Measurements from ENCODE around the gene SLC39A11.

SLC39A11 gene

DNA sequence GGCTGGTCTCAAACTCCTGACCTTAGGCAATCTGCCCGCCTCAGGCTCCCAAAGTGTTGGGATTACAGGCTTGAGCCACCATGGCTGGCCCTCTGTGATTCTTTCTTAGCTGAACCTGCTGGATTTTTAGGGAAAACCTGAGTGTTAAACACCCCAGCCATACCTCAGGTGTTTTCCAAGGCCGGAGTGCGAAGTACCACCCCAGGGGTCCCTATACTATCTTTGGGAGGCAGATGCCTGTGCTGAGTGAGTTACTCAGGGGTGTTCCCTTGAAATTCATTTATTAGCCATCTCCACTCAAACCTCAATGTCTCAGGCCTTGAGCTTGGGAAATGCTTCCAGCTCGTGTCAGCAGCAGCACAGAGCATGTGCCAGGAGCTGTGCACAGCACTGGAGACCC lies 432.7 kb downstream of the SLC39A11 start:
- Histone ChIP-seq H4K20me1 (ENCODE audit: insufficient read depth) (no peaks in the 10 kb centered on the region), H2AFZ (ENCODE audit: low read depth) (no peak overlapping the region), H3K27ac (no peak overlapping the region), H3K4me3 (IDR thresholded peaks at IDR 0.05; ENCODE audit: insufficient read depth, low read depth, low read length) (no peak overlapping the region), H3K9ac (no peak overlapping the region), H3K4me2 (no peak overlapping the region), H3K79me2 (ENCODE audit: insufficient read depth, low read depth) (no peaks in the 10 kb centered on the region), H3K27me3 (ENCODE audit: insufficient read depth, low read depth) (no peaks in the 10 kb centered on the region), H3K4me1 (ENCODE audit: low read depth, poor library complexity, severe bottlenecking) (no peaks in the 10 kb centered on the region), H3K36me3 (ENCODE audit: insufficient read depth) (no peaks in the 10 kb centered on the region)
- TF ChIP-seq, protein P1, sequence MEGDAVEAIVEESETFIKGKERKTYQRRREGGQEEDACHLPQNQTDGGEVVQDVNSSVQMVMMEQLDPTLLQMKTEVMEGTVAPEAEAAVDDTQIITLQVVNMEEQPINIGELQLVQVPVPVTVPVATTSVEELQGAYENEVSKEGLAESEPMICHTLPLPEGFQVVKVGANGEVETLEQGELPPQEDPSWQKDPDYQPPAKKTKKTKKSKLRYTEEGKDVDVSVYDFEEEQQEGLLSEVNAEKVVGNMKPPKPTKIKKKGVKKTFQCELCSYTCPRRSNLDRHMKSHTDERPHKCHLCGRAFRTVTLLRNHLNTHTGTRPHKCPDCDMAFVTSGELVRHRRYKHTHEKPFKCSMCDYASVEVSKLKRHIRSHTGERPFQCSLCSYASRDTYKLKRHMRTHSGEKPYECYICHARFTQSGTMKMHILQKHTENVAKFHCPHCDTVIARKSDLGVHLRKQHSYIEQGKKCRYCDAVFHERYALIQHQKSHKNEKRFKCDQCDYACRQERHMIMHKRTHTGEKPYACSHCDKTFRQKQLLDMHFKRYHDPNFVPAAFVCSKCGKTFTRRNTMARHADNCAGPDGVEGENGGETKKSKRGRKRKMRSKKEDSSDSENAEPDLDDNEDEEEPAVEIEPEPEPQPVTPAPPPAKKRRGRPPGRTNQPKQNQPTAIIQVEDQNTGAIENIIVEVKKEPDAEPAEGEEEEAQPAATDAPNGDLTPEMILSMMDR (conservative IDR thresholded peaks at IDR 0.05; ENCODE audit: low read depth, low read length): no peak

DNA sequence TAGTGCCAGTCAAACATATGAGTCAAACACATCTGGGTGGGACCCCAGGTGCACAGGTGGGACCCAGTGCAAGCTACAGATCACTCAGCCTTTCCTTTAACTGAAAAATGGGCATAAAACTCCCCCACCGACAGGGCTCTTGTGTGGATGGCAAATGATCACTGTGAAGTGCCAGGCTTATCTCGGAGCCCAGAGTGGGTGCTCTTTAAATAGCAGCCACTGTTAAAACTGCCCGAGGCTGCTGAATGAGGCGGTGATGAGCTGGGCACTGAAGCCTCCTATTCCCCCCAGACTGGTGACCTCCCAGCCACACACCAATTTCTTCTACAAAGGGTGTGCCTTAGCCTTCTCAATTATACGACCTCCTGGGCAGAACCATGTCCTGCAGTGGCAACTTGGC lies 433.8 kb downstream of the SLC39A11 start:
- TF ChIP-seq, protein P1 (conservative IDR thresholded peaks at IDR 0.05; ENCODE audit: low read depth, low read length): no peak
- H3K36me3 ChIP-seq (ENCODE audit: insufficient read depth): no peaks in the 10 kb centered on the region
- no peaks in the 10 kb centered on the region for H3K4me1 ChIP-seq (ENCODE audit: low read depth, poor library complexity, severe bottlenecking)
- H3K4me2 ChIP-seq: no peak overlapping the region
- H3K4me3 ChIP-seq (IDR thresholded peaks at IDR 0.05; ENCODE audit: insufficient read depth, low read depth, low read length): no peak overlapping the region
- no peaks in the 10 kb centered on the region for H3K27me3 ChIP-seq (ENCODE audit: insufficient read depth, low read depth)
- H3K79me2 ChIP-seq (ENCODE audit: insufficient read depth, low read depth): no peaks in the 10 kb centered on the region
- H2AFZ ChIP-seq (ENCODE audit: low read depth): no peak overlapping the region
- H4K20me1 ChIP-seq (ENCODE audit: insufficient read depth): no peaks in the 10 kb centered on the region
- no peak overlapping the region for H3K9ac ChIP-seq
- H3K27ac ChIP-seq: no peak overlapping the region

GRCh38 chr17:72657467-72658317 lies 434.8 kb downstream of the SLC39A11 start:
- Histone ChIP-seq H3K27me3 (ENCODE audit: insufficient read depth, low read depth) (no peaks in the 10 kb centered on the region), H3K9ac (no peak overlapping the region), H2AFZ (ENCODE audit: low read depth) (no peak overlapping the region), H3K36me3 (ENCODE audit: insufficient read depth) (no peaks in the 10 kb centered on the region), H3K4me3 (IDR thresholded peaks at IDR 0.05; ENCODE audit: insufficient read depth, low read depth, low read length) (no peak overlapping the region), H3K79me2 (ENCODE audit: insufficient read depth, low read depth) (no peaks in the 10 kb centered on the region), H3K4me1 (ENCODE audit: low read depth, poor library complexity, severe bottlenecking) (no peaks in the 10 kb centered on the region), H3K4me2 (no peak overlapping the region), H4K20me1 (ENCODE audit: insufficient read depth) (no peaks in the 10 kb centered on the region), H3K27ac (no peak overlapping the region)
- TF ChIP-seq, protein P1 (conservative IDR thresholded peaks at IDR 0.05; ENCODE audit: low read depth, low read length): no peak

DNA sequence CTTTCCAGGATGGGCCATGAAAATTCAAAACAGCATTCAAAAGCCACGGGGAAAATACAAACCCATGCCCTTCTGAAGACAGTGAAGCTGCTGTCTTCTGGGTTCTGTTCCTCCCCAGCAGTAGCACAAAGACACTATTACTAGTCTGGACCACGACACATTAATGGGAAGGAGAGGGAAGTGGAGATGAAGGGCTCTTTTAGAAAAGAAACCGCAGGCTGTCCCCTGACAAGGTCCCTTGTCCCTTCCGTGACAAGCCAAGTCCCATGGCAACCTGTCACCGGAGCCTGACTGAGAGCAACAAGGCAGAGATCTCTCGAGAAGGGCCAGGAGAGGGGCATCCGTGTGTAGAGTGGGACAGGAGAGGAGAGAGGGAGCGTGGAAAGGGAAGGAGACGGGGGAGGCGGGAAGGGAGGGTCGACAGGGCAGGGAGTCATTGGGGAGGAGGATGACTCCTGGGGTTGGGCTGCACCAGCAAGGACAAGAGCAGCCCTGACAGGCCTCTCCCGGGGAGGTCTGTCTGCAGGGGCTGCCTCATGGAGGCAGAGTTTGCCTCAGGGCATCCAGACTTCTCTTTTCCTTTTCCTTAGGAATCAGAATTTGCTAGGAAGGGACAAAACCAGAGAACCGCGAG lies 436.2 kb downstream of the SLC39A11 start:
- H3K4me2 ChIP-seq: no peak overlapping the region
- no peak overlapping the region for H3K9ac ChIP-seq
- H3K27me3 ChIP-seq (ENCODE audit: insufficient read depth, low read depth): no peaks in the 10 kb centered on the region
- H2AFZ ChIP-seq (ENCODE audit: low read depth): no peak overlapping the region
- TF ChIP-seq, protein P1 (conservative IDR thresholded peaks at IDR 0.05; ENCODE audit: low read depth, low read length): no peak
- no peak overlapping the region for H3K27ac ChIP-seq
- H3K36me3 ChIP-seq (ENCODE audit: insufficient read depth): no peaks in the 10 kb centered on the region
- H3K4me3 ChIP-seq (IDR thresholded peaks at IDR 0.05; ENCODE audit: insufficient read depth, low read depth, low read length): no peak overlapping the region
- no peaks in the 10 kb centered on the region for H3K4me1 ChIP-seq (ENCODE audit: low read depth, poor library complexity, severe bottlenecking)
- H3K79me2 ChIP-seq (ENCODE audit: insufficient read depth, low read depth): no peaks in the 10 kb centered on the region
- no peaks in the 10 kb centered on the region for H4K20me1 ChIP-seq (ENCODE audit: insufficient read depth)
